ENCODE data around the gene ELP2.
"Not testable (repeated sequence)": the region's sequence is repeated elsewhere in the genome, so short reads cannot be mapped to it uniquely, and the experiment has no call there.

Gene ELP2

GRCh38 chr18:36187826-36188721 is 58.4 kb downstream of the ELP2 start:
- no peak for DNase-seq (ENCODE audit: low read depth in 2 of 2)

GRCh38 chr18:36188916-36189315 is 59.2 kb downstream of the ELP2 start:
- DNase-seq (ENCODE audit: low read depth in 2 of 2) = no peak

- no peak for DNase-seq (ENCODE audit: low read depth in 2 of 2)
Observed at GRCh38 chr18:36189486-36189885, 59.8 kb downstream of the ELP2 start.

GRCh38 chr18:36191286-36191685 is 61.6 kb downstream of the ELP2 start:
- DNase-seq (ENCODE audit: low read depth in 2 of 2) = no peak

- DNase-seq (ENCODE audit: low read depth in 2 of 2) = no peak
Observed at GRCh38 chr18:36191711-36192110, 62.0 kb downstream of the ELP2 start.

GRCh38 chr18:36194600-36195315 is 65.1 kb downstream of the ELP2 start:
- DNase-seq (ENCODE audit: low read depth in 2 of 2) = no peak

- no peak for DNase-seq (ENCODE audit: low read depth in 2 of 2)
Observed at GRCh38 chr18:36195427-36196122, 65.9 kb downstream of the ELP2 start.

- no peak for DNase-seq (ENCODE audit: low read depth in 2 of 2)
Observed at GRCh38 chr18:36196238-36196995, 66.7 kb downstream of the ELP2 start.

- no peak for DNase-seq (ENCODE audit: low read depth in 2 of 2)
Observed at GRCh38 chr18:36197511-36198166, 67.9 kb downstream of the ELP2 start.

GRCh38 chr18:36199691-36200295 is 70.1 kb downstream of the ELP2 start:
- DNase-seq (ENCODE audit: low read depth in 2 of 2) = no peak

- no peak for DNase-seq (ENCODE audit: low read depth in 2 of 2)
Observed at GRCh38 chr18:36200354-36200771, 70.7 kb downstream of the ELP2 start.

GRCh38 chr18:36201765-36202164 is 72.1 kb downstream of the ELP2 start:
- DNase-seq (ENCODE audit: low read depth in 2 of 2) = no peak

- DNase-seq (ENCODE audit: low read depth in 2 of 2) = no peak
Observed at GRCh38 chr18:36203360-36203895, 73.7 kb downstream of the ELP2 start.

GRCh38 chr18:36205166-36205565 is 75.5 kb downstream of the ELP2 start:
- no peak for DNase-seq (ENCODE audit: low read depth in 2 of 2)

GRCh38 chr18:36207303-36207702 is 77.6 kb downstream of the ELP2 start:
- no peak for DNase-seq (ENCODE audit: low read depth in 2 of 2)

GRCh38 chr18:36207969-36208368 is 78.3 kb downstream of the ELP2 start:
- not testable (repeated sequence) for DNase-seq (ENCODE audit: low read depth in 2 of 2)

GRCh38 chr18:36211612-36212065 is 81.9 kb downstream of the ELP2 start:
- DNase-seq (ENCODE audit: low read depth in 2 of 2) = no peak

- no peak for DNase-seq (ENCODE audit: low read depth in 2 of 2)
Observed at GRCh38 chr18:36212301-36213171, 82.8 kb downstream of the ELP2 start.

- no peak for DNase-seq (ENCODE audit: low read depth in 2 of 2)
Observed at GRCh38 chr18:36214811-36215210, 85.1 kb downstream of the ELP2 start.
